ENCODE measurements around the gene SEC14L3.

DNA sequence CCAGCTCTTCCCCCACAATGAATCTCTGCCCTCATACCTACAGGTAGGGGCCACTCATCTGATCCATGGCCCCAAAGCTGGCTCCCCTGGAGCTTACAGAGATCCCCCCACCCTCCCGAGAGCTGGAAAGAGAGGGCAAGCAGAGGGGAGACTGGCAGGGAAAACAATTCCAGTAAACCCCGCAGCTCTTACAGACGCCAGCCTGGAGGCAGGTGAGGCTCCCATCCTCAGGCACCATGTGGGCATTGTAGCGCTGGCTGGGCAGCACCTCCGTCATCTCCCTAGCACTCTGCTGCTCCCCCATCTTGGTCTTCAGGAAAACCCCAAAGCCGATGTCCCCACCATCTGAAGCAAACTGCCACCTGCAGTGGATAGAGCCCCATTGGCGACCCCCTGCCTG is 19.6 kb upstream of the SEC14L3 start:
- TF ChIP-seq EZH2 (IDR thresholded peaks at IDR 0.05; ENCODE audit: insufficient read depth, poor library complexity, severe bottlenecking) (no peak), EZH2phosphoT487 (IDR thresholded peaks at IDR 0.05; ENCODE audit: insufficient read depth, low read depth) (no peak)

Measured in GM23248 (cell line).